Heart right ventricle (tissue), 16 donors: ENCODE results near the gene MYORG. TPM values are rescaled to one million over a fixed set of nuclear protein-coding genes. Genes with fewer than 3 reads are reported as not detected.

Experiments used
- ATAC-seq, 8 donors: fragments of 200-7000 bp; cut with Tn5 transposase; one replicate each; pipeline ENCODE4 v1.9.1; 2020; ENCODE audit warnings: mild to moderate bottlenecking in 8 of 8, moderate library complexity in 8 of 8, moderate number of reproducible peaks in 1 of 8
- DNase-seq, 2 donors: peaks; one replicate each; pipeline ENCODE4 v3.0.0-alpha.2; 2020
- H3K27ac ChIP-seq, 10 donors: fragments of 200-600 bp; sonication (generic) in 2 of 10; one replicate each; pipeline versions ENCODE4 v1.5.0 to v1.8.0; 2020 to 2022; ENCODE audit warnings: mild to moderate bottlenecking in 3 of 10
- H3K27me3 ChIP-seq, 7 donors: fragments of 200-600 bp; one replicate each; pipeline ENCODE4 v1.8.0; 2021 to 2022; ENCODE audit warnings: mild to moderate bottlenecking in 2 of 7
- H3K36me3 ChIP-seq, 9 donors: fragments of 200-600 bp; sonication (generic) in 1 of 9; one replicate each; pipeline versions ENCODE4 v1.5.0 to v1.8.0; 2020 to 2022; ENCODE audit warnings: mild to moderate bottlenecking in 2 of 9
- H3K4me1 ChIP-seq, 9 donors: fragments of 200-600 bp; sonication (generic) in 1 of 9; one replicate each; pipeline versions ENCODE4 v1.5.0 to v1.8.0; 2020 to 2022; ENCODE audit warnings: mild to moderate bottlenecking in 4 of 9
- H3K4me3 ChIP-seq, 10 donors: fragments of 200-600 bp; sonication (generic) in 2 of 10; one replicate each; pipeline versions ENCODE4 v1.5.0 to v1.8.0; 2020 to 2022; ENCODE audit warnings: mild to moderate bottlenecking in 7 of 10, moderate library complexity in 2 of 10
- H3K9me3 ChIP-seq, 11 donors: fragments of 200-600 bp in 10 of 11; sonication (generic) in 2 of 11; one replicate each; pipeline versions ENCODE4 v1.5.0 to v1.8.0; 2013 to 2022; ENCODE audit warnings: mild to moderate bottlenecking in 2 of 11, control low read depth in 1 of 11, moderate library complexity in 1 of 11
- CTCF ChIP-seq, 9 donors: fragments of 200-600 bp; sonication (generic) in 2 of 9; IDR thresholded peaks; one replicate each; pipeline versions ENCODE4 v1.5.0 to v1.8.0; 2021 to 2022; ENCODE audit warnings: antibody characterized with exemption in 9 of 9, mild to moderate bottlenecking in 5 of 9, moderate library complexity in 1 of 9
- WGBS, 2 donors: extraction: QIAGEN DNeasy Blood & Tissue Kit; methylation state at CpG; one replicate each; pipeline ENCODE4 v1.1.7; 2013; ENCODE audit warnings: inconsistent platforms in 1 of 2; 5-methylcytosine and 5-hydroxymethylcytosine counted together
- intact Hi-C, 10 donors: fragments of 100-400 bp; cut with DNase I; formaldehyde crosslinking; loops; one replicate each; pipeline versions ENCODE4 v1.11.1 to v1.14.2; 2022
- polyA plus RNA-seq, 2 donors: library from polyadenylated mRNA; stranded (reverse); fragments of 200-250 nt; gene quantifications; one replicate each; pipeline ENCODE4 v1.2.3, GENCODE V29; 2013
- total RNA-seq, 10 donors: library from RNA; stranded (reverse); fragmentation: NEBNext Ultra II Directional in 3 of 10; extraction: Animal tissue kit (Norgen Biotek cat#: 25700) in 3 of 10; gene quantifications; one replicate each; pipeline versions ENCODE4 v1.2.1 to v1.2.4, GENCODE V29; 2021 to 2023
- donor health status: Arrhythmogenic right ventricular cardiomyopathy.
- donor health status: ischemic (EF 13 %, LVEDD 7.1; RV severe dilation, severe dysfunction).
- donor health status: healthy with polysubstance abuse.
- donor health status: DM: no; HTN: yes; CAD: no.
- donor health status: DM: no; HTN: no; CAD: no.
- donor health status: ischemic (EF 25% LVEDD 6.9; RV normal size, moderate dysfunction).
- donor health status: ischemic (EF 25% LVEDD 5.7; RV mildly dilated, moderate dysfunction).
- donor health status: healthy.
- donor health status: DM: yes; HTN: yes; CAD: no.
- donor health status: Ischemic cardiomyopathy.
- donor health status: ischemic (EF 35%, LVEDD 5.7; RV mildly dilated, moderate dysfunction).
- donor health status: nonischemic (EF 11% LVEDD 7.7; RV severe dilation, severe dysfunction).
- donor health status: DM: yes; HTN: yes; CAD: no.
- donor health status: PGD.
- donor health status: ischemic (EF 29% LVEDD 5.4; RV normal size, mild dysfunction).
- donor health status: nonischemic (EF 23%, LVEDD 6.1; RV moderate dilation, normal function).

The MYORG gene
- total and polyA plus RNA-seq, 12 donors: 1.3 to 9.1 (median 6.3) TPM

- intact Hi-C loops: loop anchor here in 1 of 10 donors (10.0 kb wide), 1 partner anchor 255 kb away; no protein-coding TSS in a partner anchor
- Histone ChIP-seq H3K27ac (no peak overlapping the region), H3K36me3 (peaks cover 0 to 7% (median 0%) of the 10 kb centered on the region in 9 donors), H3K4me3 (no peak overlapping the region), H3K9me3 (no peaks in the 10 kb centered on the region), H3K4me1 (peaks cover 0 to 31% (median 14%) of the 10 kb centered on the region in 9 donors), H3K27me3 (no peaks in the 10 kb centered on the region)
- no peak for TF ChIP-seq CTCF (IDR thresholded peaks at IDR 0.05)
- ATAC-seq (no peak), DNase-seq (no peak)
- WGBS, 2 donors: 97 to 98% methylated on average over 3 of the region's 3 CpGs
These were observed 27.4 kb downstream of the MYORG start for GRCh38 chr9:34349324-34349723.

DNA sequence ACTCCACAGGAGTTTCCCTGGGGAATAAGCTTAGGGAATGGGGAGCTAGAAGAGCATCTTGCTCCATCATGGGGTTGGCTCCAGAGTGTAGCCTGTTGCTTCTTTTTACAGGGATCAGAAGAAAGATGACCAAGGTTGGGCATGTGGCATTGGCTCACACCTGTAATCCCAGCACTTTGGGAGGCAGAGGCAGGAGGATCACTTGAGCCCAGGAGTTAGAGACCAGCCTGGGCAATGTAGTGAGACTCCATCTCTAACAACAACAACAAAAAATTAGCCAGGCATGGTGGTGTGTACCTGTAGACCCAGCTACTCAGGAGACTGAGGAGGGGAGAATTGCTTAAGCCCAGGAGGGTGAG, 28.9 kb downstream of the MYORG start:
- intact Hi-C loops: loop anchor here in 1 of 10 donors (10.0 kb wide), 1 partner anchor 257 kb away; no protein-coding TSS in a partner anchor
- DNase-seq (no peak), ATAC-seq (no peak)
- Histone ChIP-seq H3K4me1 (peaks cover 0 to 37% (median 18%) of the 10 kb centered on the region in 9 donors), H3K27me3 (no peaks in the 10 kb centered on the region), H3K4me3 (no peak overlapping the region), H3K27ac (no peak overlapping the region), H3K9me3 (no peaks in the 10 kb centered on the region), H3K36me3 (peaks cover 0 to 17% (median 4%) of the 10 kb centered on the region in 9 donors)
- no peak for TF ChIP-seq CTCF (IDR thresholded peaks at IDR 0.05)

GRCh38 chr9:34346873-34347799, 29.6 kb downstream of the MYORG start:
- no peak for TF ChIP-seq CTCF (IDR thresholded peaks at IDR 0.05)
- ATAC-seq: no peak
- Histone ChIP-seq H3K4me3 (no peak overlapping the region), H3K9me3 (no peaks in the 10 kb centered on the region), H3K36me3 (peaks cover 0 to 24% (median 4%) of the 10 kb centered on the region in 9 donors), H3K4me1 (peaks cover 0 to 43% (median 18%) of the 10 kb centered on the region in 9 donors), H3K27ac (no peak overlapping the region), H3K27me3 (no peaks in the 10 kb centered on the region)
- no peak for DNase-seq
- 91 to 92% methylated on average over 15 of the region's 15 CpGs for WGBS, 2 donors
- intact Hi-C loops: loop anchor here in 1 of 10 donors (10.0 kb wide), 1 partner anchor 258 kb away; no protein-coding TSS in a partner anchor

DNA sequence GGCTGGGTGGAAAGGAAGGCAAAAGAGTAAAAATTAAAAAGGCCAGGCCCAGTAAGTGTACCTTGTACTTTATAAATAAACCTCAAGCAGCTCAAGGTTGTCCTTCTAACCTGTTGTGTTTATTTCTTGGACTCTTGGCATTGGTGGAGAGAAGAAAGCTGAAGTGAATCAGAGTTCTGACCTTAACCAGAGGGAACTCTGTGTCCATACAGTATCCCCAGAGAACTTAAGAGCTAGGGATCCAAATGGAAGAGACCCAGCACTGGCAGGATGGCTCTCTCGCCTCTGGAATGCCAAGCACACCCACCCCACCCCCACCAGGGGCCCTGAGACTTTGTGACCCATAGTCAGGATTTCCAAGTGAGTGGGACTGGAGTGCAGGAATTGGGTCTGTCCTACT, 33.1 kb downstream of the MYORG start:
- no peaks in the 10 kb centered on the region for H3K9me3 ChIP-seq
- H3K27ac ChIP-seq: peak overlapping the region in 7 of 10 donors; percentile 10 to 66 (median 62)
- no peak for TF ChIP-seq CTCF (IDR thresholded peaks at IDR 0.05)
- intact Hi-C loops: loop anchor here in 1 of 10 donors (10.0 kb wide), 1 partner anchor 261 kb away; no protein-coding TSS in a partner anchor
- DNase-seq: no peak
- 73 to 77% methylated on average over 1 of the region's 1 CpG for WGBS, 2 donors
- H3K4me1 ChIP-seq: peaks cover 0 to 49% (median 19%) of the 10 kb centered on the region in 9 donors
- H3K27me3 ChIP-seq: no peaks in the 10 kb centered on the region
- H3K36me3 ChIP-seq: peaks cover 0 to 55% (median 17%) of the 10 kb centered on the region in 9 donors
- peak in 3 of 8 donors; percentile 31 to 63 (median 47) for ATAC-seq
- no peak overlapping the region for H3K4me3 ChIP-seq
